AG08395 (cell line): Measurements from ENCODE around the gene SPRR5.

ENCODE experiments used
- DNase-seq: peaks from one replicate; pipeline ENCODE4 v3.0.0; 2012; ENCODE audit warnings: mixed read lengths, low spot score

The SPRR5 gene

DNA sequence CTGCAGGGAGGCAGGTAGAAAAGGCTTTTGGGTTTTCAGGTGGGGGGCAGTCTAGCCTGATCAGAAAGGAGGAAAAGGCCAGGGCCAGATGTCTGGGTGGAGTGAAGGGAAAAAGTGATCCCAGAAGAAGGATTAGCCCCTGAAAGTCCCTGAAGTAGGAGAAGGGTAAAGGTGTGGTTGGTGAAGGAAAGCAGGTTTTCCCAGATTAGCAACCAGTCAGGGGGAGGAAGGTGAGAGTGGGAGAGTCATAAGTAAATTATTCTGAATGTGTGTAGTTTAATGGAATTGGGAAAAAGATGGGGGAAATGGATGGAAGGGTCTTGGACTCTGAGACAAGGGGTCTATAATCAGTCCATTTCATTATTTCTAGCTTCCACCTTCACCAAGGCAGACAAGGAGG lies 36.2 kb downstream of the SPRR5 start:
- no peak for DNase-seq

DNA sequence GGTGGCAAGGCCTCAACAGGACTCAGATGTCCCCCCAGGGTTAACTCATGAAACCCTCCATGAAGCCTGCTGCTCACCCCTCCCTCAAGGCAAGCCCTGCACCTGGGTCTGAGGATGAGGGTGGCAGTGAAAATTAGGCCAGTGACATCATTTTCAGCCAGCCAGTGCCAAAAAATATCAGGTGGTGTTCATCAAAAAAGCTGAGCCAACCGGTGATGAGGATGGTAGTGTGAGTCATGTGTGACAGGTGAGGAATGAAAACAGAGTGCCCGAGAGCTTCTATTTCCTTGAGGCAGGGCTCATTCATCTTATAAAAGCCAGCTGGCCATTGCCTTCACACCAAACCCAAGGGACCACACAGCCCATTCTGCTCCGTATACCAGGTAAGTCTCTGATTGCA lies 36.7 kb downstream of the SPRR5 start, which contains the start of gene SPRR1A:
Gene SPRR1A, plus strand, starts transcription at position 339 of the 400 bp plus-strand sequence. CDS start 1,150 bp downstream, outside the sequence.
- DNase-seq, result no peak

DNA sequence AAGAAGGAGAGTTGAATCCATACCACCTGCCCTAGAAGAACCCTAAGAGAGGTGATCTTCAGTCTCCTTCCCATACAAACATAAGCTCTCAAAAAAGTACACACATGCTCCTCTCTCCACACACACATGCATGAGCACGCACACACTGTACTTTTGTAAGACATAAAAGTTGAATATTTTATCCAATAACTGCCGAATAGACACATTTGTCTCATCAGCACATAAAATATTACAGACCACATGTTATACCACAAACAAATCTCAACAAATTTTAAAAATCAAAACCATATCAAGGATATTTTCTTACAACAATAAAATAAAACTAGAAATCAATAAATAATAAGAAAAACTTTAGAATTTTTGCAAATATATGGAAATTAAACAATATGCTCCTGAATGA lies 39.6 kb downstream of the SPRR5 start:
- no peak for DNase-seq

GRCh38 chr1:152993186-152993585 lies 46.2 kb downstream of the SPRR5 start:
- DNase-seq, result no peak

DNA sequence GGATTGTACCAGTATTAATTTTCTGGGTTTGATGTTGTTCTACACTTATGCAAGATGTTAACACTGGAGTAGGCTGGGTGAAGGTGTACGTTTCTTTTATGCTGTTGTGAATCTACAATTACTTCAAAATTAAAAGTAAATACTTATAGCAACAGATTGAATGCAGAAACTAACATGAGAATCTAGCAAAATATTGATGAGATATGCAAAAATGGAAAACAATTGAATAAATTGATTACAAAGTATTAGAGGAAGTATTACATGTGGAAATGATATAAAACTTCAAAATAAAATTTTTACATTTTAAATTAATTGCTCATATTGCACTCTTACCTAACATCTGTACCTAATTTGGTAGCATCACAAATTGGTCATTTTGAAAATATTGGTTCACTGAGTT lies 48.8 kb downstream of the SPRR5 start:
- no peak for DNase-seq

GRCh38 chr1:152996633-152997400 lies 49.8 kb downstream of the SPRR5 start:
- no peak for DNase-seq

DNA sequence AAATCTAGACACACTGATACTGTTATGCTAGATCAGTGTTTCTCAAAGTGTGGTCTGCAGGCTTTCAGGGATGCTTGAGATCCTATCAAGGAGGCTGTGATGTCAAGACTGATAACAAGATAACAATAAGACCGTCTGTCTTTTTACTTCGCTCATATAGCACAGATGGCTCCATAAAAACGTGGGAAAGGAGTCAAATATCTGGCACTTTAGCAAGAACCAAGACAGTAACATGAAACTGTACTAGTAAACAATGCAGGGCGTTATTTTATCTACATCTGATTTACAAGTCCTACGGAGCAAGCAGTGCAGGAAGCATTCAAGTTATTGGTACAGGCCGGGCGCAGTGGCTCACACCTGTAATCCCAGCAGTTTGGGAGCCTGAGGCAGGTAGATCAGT lies 50.9 kb downstream of the SPRR5 start:
- DNase-seq, result no peak

DNA sequence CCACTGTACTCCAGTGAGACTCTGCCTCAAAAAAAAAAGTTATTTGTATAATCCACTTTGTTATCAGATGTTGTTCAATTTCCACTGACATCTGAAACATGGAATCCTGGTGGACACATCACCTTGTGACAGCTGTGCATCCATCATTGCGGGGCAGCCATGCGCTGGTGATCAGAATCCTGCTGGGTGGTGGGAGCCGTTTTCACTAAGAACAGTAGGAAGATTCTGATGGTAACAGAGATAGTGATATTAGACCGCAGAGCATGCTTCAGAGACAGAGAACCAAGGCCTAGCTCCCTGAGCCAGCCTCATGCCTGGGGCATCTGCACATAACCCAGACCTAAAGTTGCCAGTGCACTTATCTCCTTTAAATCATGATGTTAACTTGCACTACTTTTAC lies 51.5 kb downstream of the SPRR5 start:
- no peak for DNase-seq
